GM18511 (cell line): ENCODE results near the gene HSF4.

Experiments
- ATAC-seq: cut with Tn5 transposase; IDR thresholded peaks from one replicate; pipeline ENCODE4 v1.9.1; 2021; ENCODE audit warnings: mild to moderate bottlenecking, moderate library complexity; ENCODE audit not compliant: unreplicated experiment

The HSF4 gene

GRCh38 chr16:67183627-67184452 lies 19.3 kb downstream of the HSF4 start, which contains the start of gene MATCAP1:
MATCAP1 (minus strand) TSS chr16:67183963; CDS start chr16:67180610, 3,353 bp downstream.
- peak; percentile 95 for ATAC-seq

- no peak for ATAC-seq
Observed at GRCh38 chr16:67184453-67184994, 20.0 kb downstream of the HSF4 start.

- ATAC-seq = no peak
Observed at GRCh38 chr16:67184995-67185650, 20.6 kb downstream of the HSF4 start.

- ATAC-seq = no peak
Observed at GRCh38 chr16:67185651-67186134, 21.1 kb downstream of the HSF4 start.

- ATAC-seq = no peak
Observed at GRCh38 chr16:67186550-67186950, 22.0 kb downstream of the HSF4 start.

- ATAC-seq = no peak
Observed at GRCh38 chr16:67187175-67187890, 22.8 kb downstream of the HSF4 start.

GRCh38 chr16:67188323-67188722 lies 23.8 kb downstream of the HSF4 start:
- no peak for ATAC-seq

- no peak for ATAC-seq
Observed at GRCh38 chr16:67188798-67189197, 24.3 kb downstream of the HSF4 start.

- no peak for ATAC-seq
Observed at GRCh38 chr16:67190041-67190440, 25.5 kb downstream of the HSF4 start, which contains the start of gene EXOC3L1. EXOC3L1 (minus strand) TSS chr16:67190136; CDS start chr16:67189676, 460 bp downstream.

- ATAC-seq = no peak
Observed at GRCh38 chr16:67190448-67191399, 26.2 kb downstream of the HSF4 start.

- peak; percentile 5 for ATAC-seq
Observed at GRCh38 chr16:67191411-67191994, 27.0 kb downstream of the HSF4 start.

- ATAC-seq = peak; percentile 91
Observed at GRCh38 chr16:67191995-67192681, 27.6 kb downstream of the HSF4 start, which contains the start of gene E2F4. E2F4 (plus strand) TSS chr16:67192155; CDS start chr16:67192228, 73 bp downstream.

- no peak for ATAC-seq
Observed at GRCh38 chr16:67192781-67193361, 28.3 kb downstream of the HSF4 start.

GRCh38 chr16:67193536-67193935 lies 29.0 kb downstream of the HSF4 start:
- ATAC-seq = no peak

GRCh38 chr16:67194260-67194659 lies 29.7 kb downstream of the HSF4 start:
- ATAC-seq = no peak

- no peak for ATAC-seq
Observed at GRCh38 chr16:67195676-67196075, 31.1 kb downstream of the HSF4 start.

- no peak for ATAC-seq
Observed at GRCh38 chr16:67196881-67197280, 32.3 kb downstream of the HSF4 start.

GRCh38 chr16:67197704-67198103 lies 33.2 kb downstream of the HSF4 start:
- no peak for ATAC-seq
